Measurements from ENCODE around the gene ZNF274.

DNA sequence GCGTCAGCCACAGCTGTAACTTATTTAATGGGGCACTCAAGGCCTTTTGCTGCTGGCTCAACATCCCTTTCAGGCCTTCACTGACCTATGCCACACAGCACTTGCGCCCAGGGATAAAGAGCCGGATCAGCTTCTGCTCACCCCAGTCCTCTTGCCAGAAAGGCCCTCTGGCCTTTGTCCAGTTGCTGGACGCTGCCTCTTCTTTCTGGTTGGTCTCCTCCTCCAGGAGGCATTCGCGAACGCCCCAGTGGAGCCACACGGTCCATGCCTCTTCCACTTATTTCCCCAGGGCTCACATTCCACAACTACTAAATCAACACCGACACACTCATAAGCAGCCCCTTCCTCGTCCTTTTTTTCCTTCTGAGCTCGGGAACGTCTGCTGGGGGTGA, 28.6 kb upstream of the ZNF274 start:
- TF ChIP-seq, protein P1, sequence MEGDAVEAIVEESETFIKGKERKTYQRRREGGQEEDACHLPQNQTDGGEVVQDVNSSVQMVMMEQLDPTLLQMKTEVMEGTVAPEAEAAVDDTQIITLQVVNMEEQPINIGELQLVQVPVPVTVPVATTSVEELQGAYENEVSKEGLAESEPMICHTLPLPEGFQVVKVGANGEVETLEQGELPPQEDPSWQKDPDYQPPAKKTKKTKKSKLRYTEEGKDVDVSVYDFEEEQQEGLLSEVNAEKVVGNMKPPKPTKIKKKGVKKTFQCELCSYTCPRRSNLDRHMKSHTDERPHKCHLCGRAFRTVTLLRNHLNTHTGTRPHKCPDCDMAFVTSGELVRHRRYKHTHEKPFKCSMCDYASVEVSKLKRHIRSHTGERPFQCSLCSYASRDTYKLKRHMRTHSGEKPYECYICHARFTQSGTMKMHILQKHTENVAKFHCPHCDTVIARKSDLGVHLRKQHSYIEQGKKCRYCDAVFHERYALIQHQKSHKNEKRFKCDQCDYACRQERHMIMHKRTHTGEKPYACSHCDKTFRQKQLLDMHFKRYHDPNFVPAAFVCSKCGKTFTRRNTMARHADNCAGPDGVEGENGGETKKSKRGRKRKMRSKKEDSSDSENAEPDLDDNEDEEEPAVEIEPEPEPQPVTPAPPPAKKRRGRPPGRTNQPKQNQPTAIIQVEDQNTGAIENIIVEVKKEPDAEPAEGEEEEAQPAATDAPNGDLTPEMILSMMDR (IDR thresholded peaks at IDR 0.05; ENCODE audit: low read depth, low read length), result no peak
- no peak for TF ChIP-seq EZH2phosphoT487 (IDR thresholded peaks at IDR 0.05; ENCODE audit: low read depth)

All from OCI-LY3 (cell line).